Thoracic aorta (tissue), 2 donors: ENCODE measurements around the gene KRTAP4-9. TPM values are rescaled to one million over a fixed set of nuclear protein-coding genes. Genes with fewer than 3 reads are reported as not detected.

ENCODE experiments used
- ATAC-seq: fragments of 150-250 bp; one replicate; pipeline ENCODE4 v1.8.0; 2017; ENCODE audit warnings: low read depth; ENCODE audit not compliant: insufficient number of reproducible peaks, low FRiP score
- DNase-seq: peaks from one replicate; pipeline ENCODE4 v3.0.0-alpha.2; 2020; ENCODE audit warnings: low spot score
- H3K27ac ChIP-seq, 2 donors: fragments of 200-600 bp; sonication (generic); 1 replicate in 1 of 2; 2 replicates in 1 of 2; pipeline ENCODE4 v1.5.1; 2016; ENCODE audit warnings: mild to moderate bottlenecking in 2 of 2, moderate library complexity in 2 of 2
- H3K27me3 ChIP-seq: fragments of 200-600 bp; sonication (generic); replicated peaks from 2 replicates; pipeline ENCODE4 v1.6.0; 2016; ENCODE audit warnings: mild to moderate bottlenecking; ENCODE audit not compliant: insufficient read depth
- H3K36me3 ChIP-seq: fragments of 200-600 bp; sonication (generic); one replicate; pipeline ENCODE4 v1.5.1; 2016
- H3K4me1 ChIP-seq, 2 donors: fragments of 200-600 bp; sonication (generic); 1 replicate in 1 of 2; 2 replicates in 1 of 2; pipeline versions ENCODE4 v1.5.1 to v1.6.0; 2016; ENCODE audit warnings: low read depth in 2 of 2, mild to moderate bottlenecking in 1 of 2; ENCODE audit not compliant: control insufficient read depth in 1 of 2
- H3K4me3 ChIP-seq: fragments of 200-600 bp; sonication (generic); 2 replicates; pipeline ENCODE4 v1.5.1; 2016; ENCODE audit warnings: mild to moderate bottlenecking
- H3K9me3 ChIP-seq: fragments of 200-600 bp; sonication (generic); 2 replicates; pipeline ENCODE4 v1.5.1; 2016
- total RNA-seq, 2 donors: library from RNA; depleted of rRNA; stranded (reverse); fragments of >200 nt; gene quantifications; one replicate each; pipeline versions ENCODE4 v1.1.0 to v1.2.3, GENCODE V29; 2016
- TF ChIP-seq, protein P1 (sequence below): fragments of 200-600 bp; sonication (generic); IDR thresholded peaks from one replicate; pipeline ENCODE4 v1.5.1; 2019; ENCODE audit warnings: antibody characterized with exemption

Gene KRTAP4-9
- total RNA-seq, 2 donors from 2014 or later, result not detected

DNA sequence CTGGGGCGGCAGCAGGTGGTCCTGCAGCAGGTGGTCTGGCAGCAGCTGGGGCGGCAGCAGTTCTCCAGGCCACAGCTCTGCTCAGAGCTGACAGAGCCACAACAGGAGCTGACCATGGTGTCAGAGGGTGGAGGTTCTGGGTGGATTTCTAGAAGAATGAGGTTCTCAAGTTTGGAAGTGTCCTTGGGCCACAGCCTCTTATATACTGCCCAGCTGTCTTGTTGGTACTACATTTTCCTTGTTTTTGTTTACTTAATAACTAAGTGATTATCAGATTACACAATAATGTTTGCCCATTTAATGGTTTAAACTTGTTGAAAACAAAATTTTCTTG is 44.4 kb downstream of the KRTAP4-9 start, which contains the start of gene KRTAP4-5:
KRTAP4-5 (minus strand) TSS at position 174 of the 334 bp plus-strand sequence; CDS start at position 116, 58 bp downstream.
- no peaks in the 10 kb centered on the region for H3K36me3 ChIP-seq
- no peaks in the 10 kb centered on the region for H3K4me1 ChIP-seq
- DNase-seq (no peak), ATAC-seq (no peak)
- no peaks in the 10 kb centered on the region for H3K9me3 ChIP-seq
- no peak within 1 kb of the TSS for H3K27ac ChIP-seq
- TF ChIP-seq, protein P1, sequence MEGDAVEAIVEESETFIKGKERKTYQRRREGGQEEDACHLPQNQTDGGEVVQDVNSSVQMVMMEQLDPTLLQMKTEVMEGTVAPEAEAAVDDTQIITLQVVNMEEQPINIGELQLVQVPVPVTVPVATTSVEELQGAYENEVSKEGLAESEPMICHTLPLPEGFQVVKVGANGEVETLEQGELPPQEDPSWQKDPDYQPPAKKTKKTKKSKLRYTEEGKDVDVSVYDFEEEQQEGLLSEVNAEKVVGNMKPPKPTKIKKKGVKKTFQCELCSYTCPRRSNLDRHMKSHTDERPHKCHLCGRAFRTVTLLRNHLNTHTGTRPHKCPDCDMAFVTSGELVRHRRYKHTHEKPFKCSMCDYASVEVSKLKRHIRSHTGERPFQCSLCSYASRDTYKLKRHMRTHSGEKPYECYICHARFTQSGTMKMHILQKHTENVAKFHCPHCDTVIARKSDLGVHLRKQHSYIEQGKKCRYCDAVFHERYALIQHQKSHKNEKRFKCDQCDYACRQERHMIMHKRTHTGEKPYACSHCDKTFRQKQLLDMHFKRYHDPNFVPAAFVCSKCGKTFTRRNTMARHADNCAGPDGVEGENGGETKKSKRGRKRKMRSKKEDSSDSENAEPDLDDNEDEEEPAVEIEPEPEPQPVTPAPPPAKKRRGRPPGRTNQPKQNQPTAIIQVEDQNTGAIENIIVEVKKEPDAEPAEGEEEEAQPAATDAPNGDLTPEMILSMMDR, result no peak
- no peaks in the 10 kb centered on the region for H3K27me3 ChIP-seq
- no peak within 1 kb of the TSS for H3K4me3 ChIP-seq

DNA sequence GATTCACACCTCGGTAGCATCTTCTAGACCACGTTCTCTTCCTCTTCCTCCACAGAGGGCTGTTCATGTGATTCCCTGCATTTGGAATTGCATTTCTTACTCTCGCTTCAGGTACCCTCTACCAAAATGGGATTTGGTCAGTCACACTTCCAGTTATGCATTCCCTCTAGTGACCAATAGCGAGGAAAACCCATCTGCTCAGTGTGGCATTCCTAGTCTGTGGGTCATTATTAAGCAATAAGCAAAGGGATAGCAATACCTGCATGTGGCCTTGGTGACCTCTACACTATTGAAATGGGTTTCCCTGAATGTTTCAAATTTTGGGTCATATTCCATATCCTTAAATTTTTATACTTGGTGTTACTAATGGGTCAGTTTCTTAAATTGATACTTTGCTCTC is 44.8 kb downstream of the KRTAP4-9 start:
- ATAC-seq (no peak), DNase-seq (no peak)
- Histone ChIP-seq H3K4me1 (no peaks in the 10 kb centered on the region), H3K36me3 (no peaks in the 10 kb centered on the region), H3K27me3 (no peaks in the 10 kb centered on the region), H3K27ac (no peak overlapping the region), H3K9me3 (no peaks in the 10 kb centered on the region), H3K4me3 (no peak overlapping the region)
- TF ChIP-seq, protein P1, result no peak

DNA sequence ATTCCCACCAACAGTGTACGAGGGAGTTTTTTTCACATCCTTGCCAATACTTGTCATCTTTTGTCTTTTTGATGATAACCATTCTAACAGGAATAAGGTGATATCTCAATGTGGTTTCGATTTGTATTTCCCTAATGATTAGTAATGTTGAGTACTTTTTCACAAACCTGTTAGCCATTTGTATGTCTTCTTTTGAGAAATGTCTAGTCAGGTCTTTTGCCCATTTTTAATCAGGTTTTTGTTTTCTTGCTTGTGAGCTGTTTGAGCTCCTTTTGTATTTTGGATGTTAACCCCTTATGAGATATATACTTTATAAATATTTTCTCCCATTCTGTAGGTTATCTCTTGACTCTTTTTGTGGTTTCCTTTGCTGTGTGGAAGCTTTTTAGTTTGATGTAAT is 46.3 kb downstream of the KRTAP4-9 start:
- Histone ChIP-seq H3K27me3 (no peaks in the 10 kb centered on the region), H3K27ac (no peak overlapping the region), H3K4me3 (no peak overlapping the region), H3K9me3 (no peaks in the 10 kb centered on the region), H3K4me1 (no peaks in the 10 kb centered on the region), H3K36me3 (no peaks in the 10 kb centered on the region)
- ATAC-seq (no peak), DNase-seq (no peak)
- TF ChIP-seq, protein P1, result no peak

DNA sequence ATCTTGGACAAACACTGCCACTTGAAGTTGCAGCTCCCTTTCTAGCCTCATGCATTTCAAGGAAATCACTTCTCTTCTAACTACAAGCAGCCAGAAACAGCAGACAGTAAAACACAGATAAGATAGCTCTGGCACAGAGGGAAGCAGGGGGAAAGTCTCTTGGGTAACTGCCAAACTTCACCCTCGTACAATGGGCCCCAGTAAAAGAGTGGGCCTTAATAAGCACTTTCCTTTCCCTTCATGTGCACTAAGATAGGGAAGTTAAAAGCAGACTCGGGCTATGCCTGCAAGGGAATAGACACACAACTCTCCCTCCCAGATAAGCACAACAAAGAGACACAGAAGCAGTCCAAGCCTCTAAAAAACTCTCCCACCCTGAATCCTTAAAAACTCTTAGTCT is 48.7 kb downstream of the KRTAP4-9 start:
- no peaks in the 10 kb centered on the region for H3K9me3 ChIP-seq
- ATAC-seq (no peak), DNase-seq (no peak)
- H3K27ac ChIP-seq, result no peak overlapping the region
- H3K4me3 ChIP-seq, result no peak overlapping the region
- no peaks in the 10 kb centered on the region for H3K27me3 ChIP-seq
- no peaks in the 10 kb centered on the region for H3K4me1 ChIP-seq
- H3K36me3 ChIP-seq, result no peaks in the 10 kb centered on the region
- TF ChIP-seq, protein P1, result no peak

Other genes starting within 250 kb of the KRTAP4-9 start
- gene KRT12, start 238.2 kb upstream of the KRTAP4-9 start, total RNA-seq, result not detected
- gene KRT20, start 220.1 kb upstream of the KRTAP4-9 start, total RNA-seq, result 1 to 10 TPM in 1 of 2 donors, not detected in 1; 1.8 TPM
- under 1 TPM in 1 of 2 donors, not detected in 1; 0.54 TPM for gene KRT23, start 167.7 kb upstream of the KRTAP4-9 start, total RNA-seq
- not detected for gene KRT39, start 138.4 kb upstream of the KRTAP4-9 start, total RNA-seq
- gene KRT40, start 121.1 kb upstream of the KRTAP4-9 start, total RNA-seq, result not detected
- not detected for gene KRTAP3-3, start 111.2 kb upstream of the KRTAP4-9 start, total RNA-seq
- not detected for gene KRTAP3-2, start 105.5 kb upstream of the KRTAP4-9 start, total RNA-seq
- not detected for gene KRTAP3-1, start 96.3 kb upstream of the KRTAP4-9 start, total RNA-seq
- gene KRTAP1-5, start 78.2 kb upstream of the KRTAP4-9 start, total RNA-seq, result not detected
- not detected for gene KRTAP1-4, start 75.2 kb upstream of the KRTAP4-9 start, total RNA-seq
- gene KRTAP1-3, start 70.5 kb upstream of the KRTAP4-9 start, total RNA-seq, result not detected
- gene KRTAP1-1, start 63.9 kb upstream of the KRTAP4-9 start, total RNA-seq, result not detected
- not detected for gene KRTAP2-1, start 58.1 kb upstream of the KRTAP4-9 start, total RNA-seq
- gene KRTAP2-2, start 50.2 kb upstream of the KRTAP4-9 start, total RNA-seq, result not detected
- not detected for gene KRTAP2-3, start 45.3 kb upstream of the KRTAP4-9 start, total RNA-seq
- gene KRTAP2-4, start 39.5 kb upstream of the KRTAP4-9 start, total RNA-seq, result not detected
- gene KRTAP4-7, start 21.2 kb upstream of the KRTAP4-9 start, total RNA-seq, result not detected
- not detected for gene KRTAP4-8, start 7.2 kb upstream of the KRTAP4-9 start, total RNA-seq
- gene KRTAP4-16, start 3.2 kb upstream of the KRTAP4-9 start, total RNA-seq, result not detected
- not detected for gene KRTAP4-11, start 13.0 kb downstream of the KRTAP4-9 start, total RNA-seq
- not detected for gene KRTAP4-12, start 18.8 kb downstream of the KRTAP4-9 start, total RNA-seq
- gene KRTAP4-6, start 35.2 kb downstream of the KRTAP4-9 start, total RNA-seq, result not detected
- gene KRTAP4-5, start 44.4 kb downstream of the KRTAP4-9 start, total RNA-seq, result not detected
- gene KRTAP4-4, start 55.4 kb downstream of the KRTAP4-9 start, total RNA-seq, result not detected
- gene KRTAP4-3, start 62.8 kb downstream of the KRTAP4-9 start, total RNA-seq, result not detected
- gene KRTAP4-2, start 72.8 kb downstream of the KRTAP4-9 start, total RNA-seq, result not detected
- not detected for gene KRTAP4-1, start 79.5 kb downstream of the KRTAP4-9 start, total RNA-seq
- gene KRTAP9-1, start 84.5 kb downstream of the KRTAP4-9 start, total RNA-seq, result not detected
- gene KRTAP9-2, start 121.3 kb downstream of the KRTAP4-9 start, total RNA-seq, result not detected
- gene KRTAP9-3, start 127.1 kb downstream of the KRTAP4-9 start, total RNA-seq, result not detected
- gene KRTAP9-8, start 132.6 kb downstream of the KRTAP4-9 start, total RNA-seq, result not detected
- gene KRTAP9-4, start 144.3 kb downstream of the KRTAP4-9 start, total RNA-seq, result not detected
- not detected for gene KRTAP9-9, start 150.0 kb downstream of the KRTAP4-9 start, total RNA-seq
- not detected for gene KRTAP9-6, start 160.0 kb downstream of the KRTAP4-9 start, total RNA-seq
- not detected for gene KRTAP9-7, start 170.3 kb downstream of the KRTAP4-9 start, total RNA-seq
- gene KRTAP29-1, start 197.5 kb downstream of the KRTAP4-9 start, total RNA-seq, result not detected
- gene KRTAP16-1, start 203.9 kb downstream of the KRTAP4-9 start, total RNA-seq, result not detected
- not detected for gene KRTAP17-1, start 210.3 kb downstream of the KRTAP4-9 start, total RNA-seq
- not detected for gene KRT33A, start 245.4 kb downstream of the KRTAP4-9 start, total RNA-seq